IPS-18c (cell line): ENCODE measurements around the gene PRICKLE2.

ENCODE experiments used
- H3K4me3 ChIP-seq: 2 replicates; pipeline ENCODE4 v1.7.0; 2013; ENCODE audit warnings: low read depth, mild to moderate bottlenecking, low read length, moderate library complexity; ENCODE audit not compliant: insufficient read depth
- H3K9me3 ChIP-seq: one replicate; pipeline ENCODE4 v1.6.1; 2013; ENCODE audit warnings: mild to moderate bottlenecking, low read length, moderate library complexity; ENCODE audit not compliant: control insufficient read depth, insufficient read depth

PRICKLE2 gene

GRCh38 chr3:64155328-64155727 is 69.9 kb downstream of the PRICKLE2 start:
- H3K9me3 ChIP-seq: no peaks in the 10 kb centered on the region

GRCh38 chr3:64152676-64153466 is 72.4 kb downstream of the PRICKLE2 start:
- Histone ChIP-seq H3K4me3 (no peak overlapping the region), H3K9me3 (no peaks in the 10 kb centered on the region)

More at GRCh38 chr3:64155328-64155727, 69.9 kb downstream of the PRICKLE2 start:
- H3K4me3 ChIP-seq: no peak overlapping the region

GRCh38 chr3:64152086-64152485 is 73.2 kb downstream of the PRICKLE2 start:
- H3K4me3 ChIP-seq: no peak overlapping the region
- no peaks in the 10 kb centered on the region for H3K9me3 ChIP-seq

- H3K9me3 ChIP-seq: no peaks in the 10 kb centered on the region
- H3K4me3 ChIP-seq: no peak overlapping the region
Observed at GRCh38 chr3:64151342-64151871, 73.9 kb downstream of the PRICKLE2 start.

- Histone ChIP-seq H3K4me3 (no peak overlapping the region; the same call in 1 of the 2 replicates), H3K9me3 (no peaks in the 10 kb centered on the region)
Observed at GRCh38 chr3:64150623-64151207, 74.6 kb downstream of the PRICKLE2 start.

GRCh38 chr3:64149886-64150285 is 75.4 kb downstream of the PRICKLE2 start:
- H3K4me3 ChIP-seq: no peak overlapping the region
- H3K9me3 ChIP-seq: no peaks in the 10 kb centered on the region

- Histone ChIP-seq H3K9me3 (no peaks in the 10 kb centered on the region), H3K4me3 (no peak overlapping the region)
Observed at GRCh38 chr3:64148955-64149653, 76.2 kb downstream of the PRICKLE2 start.

GRCh38 chr3:64147211-64147610 is 78.1 kb downstream of the PRICKLE2 start:
- H3K9me3 ChIP-seq: no peaks in the 10 kb centered on the region

GRCh38 chr3:64145438-64145837 is 79.8 kb downstream of the PRICKLE2 start:
- Histone ChIP-seq H3K9me3 (no peaks in the 10 kb centered on the region), H3K4me3 (no peak overlapping the region)

More at GRCh38 chr3:64147211-64147610, 78.1 kb downstream of the PRICKLE2 start:
- H3K4me3 ChIP-seq: no peak overlapping the region

GRCh38 chr3:64144241-64144900 is 80.9 kb downstream of the PRICKLE2 start:
- H3K9me3 ChIP-seq: no peaks in the 10 kb centered on the region
- no peak overlapping the region for H3K4me3 ChIP-seq

GRCh38 chr3:64143409-64144130 is 81.7 kb downstream of the PRICKLE2 start:
- Histone ChIP-seq H3K9me3 (no peaks in the 10 kb centered on the region), H3K4me3 (no peak overlapping the region)

- no peak overlapping the region for H3K4me3 ChIP-seq
Observed at GRCh38 chr3:64141476-64141875, 83.8 kb downstream of the PRICKLE2 start.

GRCh38 chr3:64140651-64141050 is 84.6 kb downstream of the PRICKLE2 start:
- H3K4me3 ChIP-seq: no peak overlapping the region
- H3K9me3 ChIP-seq: no peaks in the 10 kb centered on the region

More at GRCh38 chr3:64141476-64141875, 83.8 kb downstream of the PRICKLE2 start:
- no peaks in the 10 kb centered on the region for H3K9me3 ChIP-seq

GRCh38 chr3:64138656-64139375 is 86.5 kb downstream of the PRICKLE2 start:
- H3K9me3 ChIP-seq: no peaks in the 10 kb centered on the region
- no peak overlapping the region for H3K4me3 ChIP-seq

GRCh38 chr3:64138046-64138445 is 87.2 kb downstream of the PRICKLE2 start:
- no peak overlapping the region for H3K4me3 ChIP-seq
- H3K9me3 ChIP-seq: no peaks in the 10 kb centered on the region

GRCh38 chr3:64134882-64135281 is 90.4 kb downstream of the PRICKLE2 start:
- no peaks in the 10 kb centered on the region for H3K9me3 ChIP-seq

More at GRCh38 chr3:64134882-64135281, 90.4 kb downstream of the PRICKLE2 start:
- H3K4me3 ChIP-seq: no peak overlapping the region
